GM18861 (cell line): Measurements from ENCODE around the gene PTX4.
"Not testable (repeated sequence)": the region's sequence is repeated elsewhere in the genome, so short reads cannot be mapped to it uniquely, and the experiment has no call there.

Experiments used
- ATAC-seq: cut with Tn5 transposase; IDR thresholded peaks from one replicate; pipeline ENCODE4 v1.9.1; 2021; ENCODE audit not compliant: unreplicated experiment

Gene PTX4

GRCh38 chr16:1447965-1448364 lies 40.8 kb downstream of the PTX4 start:
- no peak for ATAC-seq

- no peak for ATAC-seq
Measured at GRCh38 chr16:1446296-1447080, 42.3 kb downstream of the PTX4 start.

- no peak for ATAC-seq
Measured at GRCh38 chr16:1445518-1446203, 43.1 kb downstream of the PTX4 start.

GRCh38 chr16:1444730-1445517 lies 43.8 kb downstream of the PTX4 start:
- ATAC-seq: no peak

GRCh38 chr16:1443980-1444729 lies 44.6 kb downstream of the PTX4 start, which contains the start of gene CCDC154:
Gene CCDC154 (minus strand): TSS chr16:1444556. CDS start chr16:1444322, 234 bp downstream.
- no peak for ATAC-seq

- ATAC-seq: no peak
Measured at GRCh38 chr16:1443403-1443973, 45.3 kb downstream of the PTX4 start.

- no peak for ATAC-seq
Measured at GRCh38 chr16:1442697-1443096, 46.0 kb downstream of the PTX4 start.

- no peak for ATAC-seq
Measured at GRCh38 chr16:1441391-1441829, 47.3 kb downstream of the PTX4 start.

GRCh38 chr16:1439699-1440074 lies 49.1 kb downstream of the PTX4 start:
- ATAC-seq: not testable (repeated sequence)

- no peak for ATAC-seq
Measured at GRCh38 chr16:1439058-1439698, 49.6 kb downstream of the PTX4 start.

GRCh38 chr16:1438229-1439057 lies 50.3 kb downstream of the PTX4 start:
- no peak for ATAC-seq

GRCh38 chr16:1437606-1438005 lies 51.1 kb downstream of the PTX4 start:
- no peak for ATAC-seq

GRCh38 chr16:1436731-1437355 lies 51.9 kb downstream of the PTX4 start:
- ATAC-seq: no peak

GRCh38 chr16:1435921-1436697 lies 52.6 kb downstream of the PTX4 start:
- no peak for ATAC-seq
